Heart left ventricle (tissue), 13 donors: ENCODE measurements around the gene NFIX.

Experiments used
- CTCF ChIP-seq, 12 donors: fragments of 200-600 bp; sonication (generic) in 4 of 12; IDR thresholded peaks; one replicate each; pipeline versions ENCODE4 v1.5.0 to v1.8.0; 2018 to 2022; ENCODE audit warnings: antibody characterized with exemption in 12 of 12, mild to moderate bottlenecking in 5 of 12
- POLR2A ChIP-seq, 2 donors: fragments of 450-650 bp; IDR thresholded peaks; one replicate each; pipeline ENCODE4 v1.6.1; 2017; ENCODE audit warnings: antibody characterized with exemption in 2 of 2, mild to moderate bottlenecking in 2 of 2, moderate library complexity in 2 of 2
- donor health status: ischemic (EF 13 %, LVEDD 7.1; RV severe dilation, severe dysfunction).
- donor health status: DM: no; HTN: yes; CAD: no.
- donor health status: DM: no; HTN: no; CAD: no.
- donor health status: ischemic (EF 25% LVEDD 6.9; RV normal size, moderate dysfunction).
- donor health status: ischemic (EF 25% LVEDD 5.7; RV mildly dilated, moderate dysfunction).
- donor health status: ischemic (EF 35%, LVEDD 5.7; RV mildly dilated, moderate dysfunction).
- donor health status: nonischemic (EF 11% LVEDD 7.7; RV severe dilation, severe dysfunction).
- donor health status: DM: yes; HTN: yes; CAD: no.
- donor health status: PGD.
- donor health status: ischemic (EF 29% LVEDD 5.4; RV normal size, mild dysfunction).
- donor health status: nonischemic (EF 23%, LVEDD 6.1; RV moderate dilation, normal function).

GRCh38 chr19:13001502-13002165, 6.4 kb downstream of the NFIX start:
- no peak for TF ChIP-seq CTCF (IDR thresholded peaks at IDR 0.05)
- TF ChIP-seq POLR2A (IDR thresholded peaks at IDR 0.05) = no peak
